HG02885 (cell line): ENCODE results near the gene INHBC.

Source experiments
- ATAC-seq: cut with Tn5 transposase; IDR thresholded peaks from one replicate; pipeline ENCODE4 v1.9.1; 2021; ENCODE audit warnings: mild to moderate bottlenecking; ENCODE audit not compliant: unreplicated experiment, poor library complexity

The INHBC gene

DNA sequence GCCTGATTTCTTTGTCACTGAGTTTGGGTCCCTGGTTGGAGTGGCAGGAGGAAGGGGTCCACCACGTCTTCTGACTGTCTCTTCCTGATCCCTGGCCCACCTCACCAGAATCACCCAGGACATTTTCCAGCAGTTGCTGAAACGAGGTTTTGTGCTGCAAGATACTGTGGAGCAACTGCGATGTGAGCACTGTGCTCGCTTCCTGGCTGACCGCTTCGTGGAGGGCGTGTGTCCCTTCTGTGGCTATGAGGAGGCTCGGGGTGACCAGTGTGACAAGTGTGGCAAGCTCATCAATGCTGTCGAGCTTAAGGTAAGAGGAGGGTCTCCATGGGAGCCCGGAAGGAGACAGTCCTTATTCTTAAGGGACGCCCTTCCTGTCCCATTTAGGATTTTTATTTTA lies 65.6 kb downstream of the INHBC start:
- no peak for ATAC-seq
